EH (cell line): ENCODE measurements around the gene GABRB1.

Source experiments
- DNase-seq: peaks from one replicate; pipeline ENCODE4 v3.0.0-alpha.2; 2015; ENCODE audit warnings: low read depth

Gene GABRB1

GRCh38 chr4:47210828-47211227 is 179.5 kb downstream of the GABRB1 start:
- no peak for DNase-seq

- no peak for DNase-seq
Measured at GRCh38 chr4:47213106-47213505, 181.7 kb downstream of the GABRB1 start.

GRCh38 chr4:47213539-47213938 is 182.2 kb downstream of the GABRB1 start:
- no peak for DNase-seq

- peak; percentile 96 for DNase-seq
Measured at GRCh38 chr4:47213971-47214370, 182.6 kb downstream of the GABRB1 start.

GRCh38 chr4:47215759-47216158 is 184.4 kb downstream of the GABRB1 start:
- DNase-seq = peak; percentile 42

GRCh38 chr4:47217291-47217690 is 185.9 kb downstream of the GABRB1 start:
- DNase-seq = no peak

GRCh38 chr4:47217884-47218283 is 186.5 kb downstream of the GABRB1 start:
- DNase-seq = no peak

- no peak for DNase-seq
Measured at GRCh38 chr4:47218631-47219030, 187.3 kb downstream of the GABRB1 start.

- no peak for DNase-seq
Measured at GRCh38 chr4:47219586-47219985, 188.2 kb downstream of the GABRB1 start.

- DNase-seq = peak; percentile 86
Measured at GRCh38 chr4:47221721-47222120, 190.4 kb downstream of the GABRB1 start.

GRCh38 chr4:47222276-47222675 is 190.9 kb downstream of the GABRB1 start:
- DNase-seq = peak; percentile 33

- no peak for DNase-seq
Measured at GRCh38 chr4:47224361-47224760, 193.0 kb downstream of the GABRB1 start.

GRCh38 chr4:47235721-47236120 is 204.4 kb downstream of the GABRB1 start:
- DNase-seq = no peak

GRCh38 chr4:47238667-47239066 is 207.3 kb downstream of the GABRB1 start:
- DNase-seq = peak; percentile 51

GRCh38 chr4:47239649-47240048 is 208.3 kb downstream of the GABRB1 start:
- DNase-seq = no peak

GRCh38 chr4:47251348-47252135 is 220.2 kb downstream of the GABRB1 start:
- DNase-seq = peak; percentile 9

GRCh38 chr4:47263721-47264120 is 232.4 kb downstream of the GABRB1 start:
- no peak for DNase-seq

- no peak for DNase-seq
Measured at GRCh38 chr4:47270201-47270888, 239.0 kb downstream of the GABRB1 start.

- no peak for DNase-seq
Measured at GRCh38 chr4:47271291-47271690, 239.9 kb downstream of the GABRB1 start.

- DNase-seq = no peak
Measured at GRCh38 chr4:47274901-47275300, 243.5 kb downstream of the GABRB1 start.

- DNase-seq = no peak
Measured at GRCh38 chr4:47275595-47275994, 244.2 kb downstream of the GABRB1 start.

- no peak for DNase-seq
Measured at GRCh38 chr4:47278631-47279030, 247.3 kb downstream of the GABRB1 start.

GRCh38 chr4:47287735-47288134 is 256.4 kb downstream of the GABRB1 start:
- peak; percentile 72 for DNase-seq

- DNase-seq = no peak
Measured at GRCh38 chr4:47289805-47290204, 258.4 kb downstream of the GABRB1 start.
